Measurements from ENCODE around the gene SMAD2.
"Not testable (repeated sequence)": the region's sequence is repeated elsewhere in the genome, so short reads cannot be mapped to it uniquely, and the experiment has no call there.

Gene SMAD2

DNA sequence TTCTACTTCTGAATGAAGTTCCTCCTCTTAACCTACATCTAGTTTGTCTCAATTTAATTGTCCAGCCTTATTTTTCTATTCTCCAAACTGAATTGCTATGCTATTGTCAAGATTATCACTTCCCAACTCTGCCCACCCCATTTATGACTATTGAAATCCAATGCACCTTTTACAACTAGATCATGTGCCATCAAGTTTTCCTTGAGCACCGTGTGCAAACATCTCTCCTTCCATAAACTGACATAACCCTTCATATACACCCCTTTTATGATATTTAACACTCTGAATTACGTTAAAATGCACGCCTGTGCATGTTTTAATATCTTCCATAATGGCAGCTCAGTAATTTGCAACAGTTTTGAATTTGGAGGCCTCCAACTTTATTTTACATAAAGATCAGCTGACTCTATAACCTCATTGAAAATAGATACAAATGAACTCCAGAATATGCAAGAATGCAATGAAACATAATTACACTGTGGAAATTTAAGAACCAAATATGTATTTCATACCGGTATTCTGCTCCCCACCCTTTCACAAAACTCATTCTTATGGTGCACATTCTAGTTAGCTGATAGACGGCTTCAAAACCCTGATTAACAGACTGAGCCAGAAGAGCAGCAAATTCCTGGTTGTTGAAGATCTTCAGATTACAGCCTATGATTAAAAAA is 85.5 kb downstream of the SMAD2 start:
- DNase-seq (ENCODE audit: low read depth in 2 of 2) = no peak

DNA sequence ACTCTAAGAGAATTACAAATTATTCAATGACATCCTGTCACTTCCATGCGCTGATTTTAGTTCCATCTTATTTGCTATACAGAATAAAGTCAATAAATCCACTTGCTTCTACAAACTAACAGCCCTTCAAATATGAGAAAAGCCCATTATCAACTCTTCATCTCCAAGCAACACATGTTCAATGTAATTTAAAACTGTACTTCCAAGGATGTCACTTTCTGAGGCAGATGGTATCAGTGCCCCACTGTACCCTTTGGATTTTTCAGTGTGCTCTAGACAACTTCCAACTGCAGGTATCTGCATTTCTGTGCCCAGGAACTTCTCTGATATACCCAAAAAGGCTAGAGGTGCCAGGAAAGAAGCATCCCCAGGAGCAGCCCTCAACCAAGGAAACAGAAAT is 87.6 kb downstream of the SMAD2 start:
- DNase-seq (ENCODE audit: low read depth in 2 of 2) = no peak

DNA sequence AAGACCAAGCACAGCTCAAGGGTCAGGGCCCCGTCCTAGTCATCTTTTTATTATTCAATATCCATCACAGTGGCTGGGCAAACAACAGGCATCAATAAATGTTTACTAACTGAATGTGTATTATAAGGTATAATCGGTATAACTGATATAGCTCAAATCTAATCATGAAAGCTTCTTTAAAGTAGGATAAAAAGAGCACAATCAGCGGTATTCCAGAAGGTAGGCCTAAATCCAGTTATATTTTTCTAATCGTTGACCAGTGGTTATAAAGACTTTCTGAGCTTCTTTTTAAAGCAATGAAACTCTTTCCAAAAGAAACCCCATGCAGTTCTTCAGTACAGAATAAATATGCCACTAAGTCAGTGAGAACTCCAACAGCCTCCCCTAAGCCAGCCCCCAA is 92.1 kb downstream of the SMAD2 start:
- no peak for DNase-seq (ENCODE audit: low read depth in 2 of 2)

DNA sequence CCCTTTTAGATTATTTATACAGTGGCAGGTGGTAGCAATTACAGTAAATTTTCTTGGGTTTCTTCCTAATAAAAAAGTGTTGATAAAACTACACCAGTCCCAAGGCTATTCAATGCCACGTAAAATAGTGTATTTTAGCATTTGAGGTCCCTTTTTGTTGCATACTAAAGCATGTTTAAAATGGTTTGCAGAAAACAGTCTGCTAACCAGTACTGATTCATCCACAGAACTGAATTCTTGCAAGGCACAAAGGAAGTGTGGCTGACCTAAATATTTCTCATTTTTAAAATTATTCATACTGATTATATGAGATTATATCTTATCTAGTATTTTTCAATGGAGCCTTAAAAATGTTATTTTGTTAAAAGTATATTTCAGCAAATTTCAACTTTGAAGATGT is 98.1 kb downstream of the SMAD2 start:
- DNase-seq (ENCODE audit: low read depth in 2 of 2) = no peak

DNA sequence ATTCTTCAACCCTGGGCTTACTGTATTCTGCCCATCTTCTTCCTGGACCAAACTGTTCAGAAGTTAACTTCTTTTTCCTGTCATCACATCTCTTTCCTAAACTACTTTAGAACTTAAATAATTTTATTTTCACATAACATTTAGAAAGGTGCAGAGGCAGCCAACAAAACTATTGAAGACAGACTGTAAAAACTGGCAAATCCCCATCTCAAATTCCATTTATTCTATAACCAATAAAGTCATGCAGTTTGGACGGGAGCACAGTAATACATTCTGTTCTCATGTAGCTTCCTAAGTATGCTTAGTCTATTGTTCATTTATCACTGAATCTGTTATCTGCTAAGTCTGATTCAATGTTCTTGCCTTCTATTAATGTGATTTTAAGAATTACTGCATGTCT is 99.1 kb downstream of the SMAD2 start:
- DNase-seq (ENCODE audit: low read depth in 2 of 2) = no peak

DNA sequence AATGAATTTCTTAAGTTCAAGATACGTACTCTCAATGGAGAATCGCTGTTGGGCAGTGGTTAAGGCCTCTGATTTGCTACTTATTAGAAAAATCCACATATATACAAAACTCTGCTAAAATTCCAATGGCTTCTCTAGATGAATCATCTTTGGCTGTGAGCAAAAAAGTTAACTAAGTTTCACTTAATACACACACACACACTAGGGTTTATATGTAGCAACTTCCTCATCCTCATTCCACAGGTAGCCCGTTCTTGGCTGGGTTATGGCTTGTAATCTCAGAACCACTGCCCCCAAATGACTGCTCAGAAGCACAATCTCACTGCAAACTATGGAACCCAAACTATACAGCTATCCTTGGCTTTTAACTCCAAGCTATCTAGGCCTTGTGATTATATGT is 99.7 kb downstream of the SMAD2 start:
- DNase-seq (ENCODE audit: low read depth in 2 of 2) = no peak

DNA sequence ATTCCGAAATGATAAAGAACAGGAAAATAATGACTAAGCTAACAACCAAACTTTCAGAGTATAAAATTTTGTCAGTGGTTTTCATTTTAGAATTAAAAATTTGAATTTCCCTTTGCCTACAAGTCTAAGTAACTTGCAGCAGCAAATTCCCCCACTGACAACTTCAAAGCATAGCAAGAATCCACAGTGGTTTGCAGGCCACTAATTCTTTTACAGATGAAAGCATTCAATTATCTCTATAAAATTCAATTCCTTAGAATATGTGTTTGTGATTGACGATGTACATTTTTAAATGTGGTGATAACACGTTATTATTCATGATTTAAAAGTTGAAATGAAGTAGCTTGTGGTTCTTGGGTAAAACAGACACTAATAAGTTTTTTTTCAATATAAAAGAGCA is 100.6 kb downstream of the SMAD2 start:
- no peak for DNase-seq (ENCODE audit: low read depth in 2 of 2)

DNA sequence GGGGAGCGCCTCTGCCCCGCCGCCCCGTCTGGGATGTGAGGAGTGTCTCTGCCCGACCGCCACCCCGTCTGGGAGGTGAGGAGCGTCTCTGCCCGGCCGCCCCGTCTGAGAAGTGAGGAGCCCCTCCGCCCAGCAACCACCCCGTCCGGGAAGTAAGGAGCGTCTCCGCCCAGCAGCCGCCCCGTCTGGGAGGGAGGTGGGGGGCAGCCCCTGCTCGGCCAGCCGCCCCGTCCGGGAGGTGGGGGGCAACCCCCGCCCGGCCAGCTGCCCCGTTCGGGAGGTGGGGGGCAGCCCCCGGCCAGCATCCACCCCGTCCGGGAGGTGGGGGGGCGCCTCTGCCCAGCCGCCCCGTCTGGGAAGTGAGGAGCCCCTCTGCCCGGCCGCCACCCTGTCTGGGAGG is 102.4 kb downstream of the SMAD2 start:
- DNase-seq (ENCODE audit: low read depth in 2 of 2) = not testable (repeated sequence)

DNA sequence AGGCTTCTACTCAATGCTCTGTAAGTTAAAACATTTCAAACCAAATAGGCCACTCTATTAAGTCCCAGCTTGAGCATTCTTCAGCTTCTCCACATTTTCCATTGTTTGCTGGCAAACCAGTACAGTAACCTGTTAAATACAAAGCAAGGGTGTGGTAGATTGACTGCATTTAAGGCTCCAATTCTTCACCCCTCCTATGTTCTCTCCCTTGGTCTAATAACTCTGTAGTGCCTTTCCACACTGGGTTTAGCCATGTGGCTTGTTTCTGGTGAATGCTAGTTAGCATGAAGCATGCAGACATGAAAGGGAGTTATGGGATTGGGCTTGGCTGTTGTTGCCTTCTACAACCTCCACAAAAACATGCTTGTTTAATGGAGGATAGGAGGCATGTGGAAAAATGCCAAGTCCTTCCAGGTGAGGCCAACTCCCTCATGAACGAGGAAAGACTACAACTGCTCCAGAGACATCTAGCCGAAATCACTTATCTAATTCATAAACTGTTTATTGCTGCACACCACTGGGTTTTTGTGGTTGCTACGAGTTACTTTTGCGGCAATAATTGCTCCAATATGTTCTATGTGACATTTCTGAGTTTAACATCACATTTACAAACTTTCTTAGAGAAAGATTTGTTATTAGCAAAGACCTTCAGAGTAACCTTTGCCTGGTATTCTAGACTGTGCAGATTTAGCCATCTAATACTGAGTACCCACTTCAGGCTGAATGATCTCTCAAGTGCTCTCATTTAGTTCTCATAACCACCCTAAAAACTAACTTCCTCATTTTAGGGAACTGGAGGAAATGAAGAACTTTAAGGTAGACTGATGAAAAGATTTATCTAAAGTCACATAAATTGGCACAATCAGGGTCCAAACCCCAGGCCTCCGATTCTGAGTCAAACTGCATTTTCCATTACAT is 104.0 kb downstream of the SMAD2 start:
- DNase-seq (ENCODE audit: low read depth in 2 of 2) = no peak

DNA sequence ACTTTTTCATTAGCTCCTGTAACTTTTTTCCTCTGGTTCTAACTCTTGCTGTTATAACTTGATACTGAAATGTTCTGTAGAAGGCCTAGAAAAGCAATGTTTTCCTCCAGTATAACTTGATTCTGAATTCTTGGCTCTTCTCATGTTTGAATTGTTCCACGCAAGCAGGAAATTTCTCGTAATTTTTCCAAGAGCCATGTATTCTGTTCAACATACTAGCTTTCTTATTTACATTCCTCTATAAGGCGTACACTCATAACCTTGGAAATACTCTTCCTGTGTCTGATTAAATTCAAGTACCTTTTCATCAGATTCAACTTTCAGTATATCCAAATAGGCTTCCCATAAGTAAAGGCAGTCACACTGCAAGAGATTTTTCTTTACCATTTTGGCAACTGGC is 109.1 kb downstream of the SMAD2 start:
- no peak for DNase-seq (ENCODE audit: low read depth in 2 of 2)

DNA sequence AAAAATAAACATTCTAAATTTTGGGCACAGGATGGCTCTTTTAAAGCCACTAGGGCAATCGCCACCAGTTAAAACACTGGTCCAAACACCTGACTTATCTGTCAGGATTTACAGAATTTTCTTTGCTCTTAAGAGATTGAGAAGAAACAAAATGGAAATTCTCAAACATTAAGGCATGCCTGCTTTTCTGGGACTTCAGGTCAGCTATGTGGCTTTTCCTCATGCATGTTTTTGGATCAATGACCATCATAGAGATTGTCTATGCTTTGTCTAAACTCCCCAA is 112.7 kb downstream of the SMAD2 start:
- no peak for DNase-seq (ENCODE audit: low read depth in 2 of 2)

DNA sequence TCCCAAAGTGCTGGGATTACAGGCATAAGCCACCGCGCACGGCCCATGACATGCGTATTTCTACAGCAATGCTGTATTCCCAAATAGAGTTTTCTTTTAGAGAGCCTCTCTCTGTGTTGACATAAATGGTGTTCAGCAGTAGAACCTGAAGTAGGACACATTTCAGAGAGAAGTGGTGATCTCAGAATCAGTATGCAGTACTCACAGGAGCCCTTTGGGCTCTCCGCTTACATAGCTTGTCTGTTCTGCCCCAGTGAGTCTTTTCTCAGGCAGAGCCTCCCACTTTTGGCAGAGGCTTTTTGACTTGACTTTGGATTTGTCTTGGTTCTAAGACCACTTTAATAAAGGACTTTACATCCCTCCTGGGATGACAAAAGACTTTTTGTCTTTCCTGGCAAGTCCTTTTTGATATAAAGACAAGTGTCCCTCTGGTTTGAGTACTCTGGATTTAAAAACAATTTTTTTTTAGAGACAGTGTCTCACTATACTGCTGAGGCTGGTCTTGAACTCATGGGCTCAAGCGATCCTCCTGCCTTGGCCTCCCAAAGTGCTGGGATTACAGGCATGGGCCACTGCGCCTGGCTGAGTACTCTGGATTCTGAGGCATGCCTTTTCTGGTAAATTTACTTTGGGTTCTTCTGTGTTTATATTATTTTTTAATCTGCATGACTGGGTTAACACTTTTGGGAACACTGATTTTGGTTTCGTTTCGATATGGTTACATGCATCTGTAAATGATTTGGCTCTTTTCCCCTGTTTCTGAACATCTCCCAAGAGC is 113.3 kb downstream of the SMAD2 start:
- no peak for DNase-seq (ENCODE audit: low read depth in 2 of 2)

DNA sequence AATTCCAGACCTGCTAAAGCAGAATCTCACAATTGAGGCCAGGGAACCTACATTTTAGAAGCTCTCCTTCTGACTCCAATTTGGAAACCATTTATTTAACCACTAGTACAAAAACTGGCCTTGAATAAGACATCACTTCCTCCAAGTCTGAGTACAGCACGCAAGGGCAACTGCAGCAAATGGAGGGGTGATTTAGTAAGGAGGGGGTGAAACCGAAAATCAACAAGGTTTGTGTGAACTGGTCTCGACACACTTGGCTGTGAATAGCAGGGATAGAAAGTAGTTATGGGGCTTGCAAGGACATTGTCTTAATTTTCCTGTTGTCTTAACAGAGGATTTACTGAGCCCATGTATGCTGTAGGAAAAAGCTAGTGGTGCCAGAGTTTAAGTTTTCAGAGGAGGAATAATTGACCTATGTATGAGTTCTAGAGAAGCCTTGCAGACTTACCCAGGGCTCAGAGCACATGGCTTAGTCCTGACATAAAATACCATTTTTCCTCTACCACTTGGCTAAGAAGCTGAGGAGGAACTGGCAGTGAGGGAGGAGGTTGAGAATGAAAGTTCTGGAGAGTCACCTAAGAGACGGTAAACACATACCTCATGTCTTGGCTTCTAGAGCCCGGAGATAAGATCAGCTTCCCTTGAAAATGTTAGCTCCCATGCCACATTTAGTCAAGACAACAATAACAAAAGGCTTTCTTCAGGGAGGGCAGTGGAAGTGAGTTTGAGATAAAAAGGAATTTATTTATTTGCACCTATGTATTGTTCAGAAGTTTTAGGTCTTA is 114.8 kb downstream of the SMAD2 start:
- no peak for DNase-seq (ENCODE audit: low read depth in 2 of 2)

DNA sequence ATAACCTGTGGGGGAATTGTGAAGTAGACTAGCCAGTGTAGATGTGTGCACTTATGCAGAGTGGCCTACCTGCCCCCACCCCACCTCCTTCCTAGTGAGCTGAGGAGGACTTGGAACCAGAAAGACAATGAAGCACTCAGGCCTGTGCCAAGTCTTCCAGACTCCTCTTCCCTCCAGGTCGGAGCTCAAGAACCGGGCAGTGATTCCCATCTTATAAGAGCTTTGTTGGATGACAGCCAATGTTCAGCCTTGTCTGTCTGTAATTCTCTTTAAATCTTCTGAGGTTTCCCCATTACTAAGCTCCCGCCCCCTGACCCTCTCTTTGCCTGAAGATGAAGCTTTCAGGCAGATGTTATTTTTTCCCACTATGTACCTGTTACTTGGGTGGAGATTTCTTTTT is 121.0 kb downstream of the SMAD2 start:
- DNase-seq (ENCODE audit: low read depth in 2 of 2) = no peak

DNA sequence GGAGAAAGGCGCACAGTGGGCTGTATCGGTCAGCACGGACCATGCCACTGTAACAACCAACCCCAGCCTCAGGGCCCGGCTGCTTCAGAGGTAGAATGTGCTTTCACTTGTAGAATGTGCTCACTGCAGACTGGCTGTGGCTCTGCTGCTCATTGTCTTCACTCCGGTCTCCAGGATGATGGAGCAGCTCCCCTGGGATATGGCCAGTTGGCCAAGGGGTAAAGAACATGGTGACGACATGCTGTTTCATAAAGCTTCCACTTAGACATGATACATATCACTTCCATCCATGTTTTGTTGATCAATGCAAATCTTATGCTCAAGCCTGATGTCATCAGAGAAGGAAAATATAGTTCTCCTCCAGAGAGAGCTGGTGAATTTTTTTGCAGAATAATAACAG is 127.7 kb downstream of the SMAD2 start:
- DNase-seq (ENCODE audit: low read depth in 2 of 2) = no peak

DNA sequence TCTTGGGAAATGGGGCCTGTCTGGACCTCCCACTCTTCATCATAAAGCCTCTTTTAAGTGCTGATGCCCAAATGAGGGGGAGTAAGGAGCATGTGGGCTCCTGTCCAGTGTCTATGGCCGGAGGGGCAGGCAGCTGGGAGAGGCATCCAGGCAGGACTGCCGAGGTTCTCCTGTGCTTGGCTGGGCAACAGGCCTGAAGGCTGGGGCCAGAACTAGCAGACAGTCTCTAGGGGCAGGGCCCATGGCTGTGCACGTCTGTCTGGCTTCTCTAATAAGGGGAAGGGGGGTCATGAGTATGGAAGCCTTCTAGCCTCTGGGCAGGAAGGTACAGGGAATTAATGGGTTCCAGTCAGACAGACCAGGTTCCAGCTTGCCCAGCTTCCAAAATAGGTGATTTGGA is 128.6 kb downstream of the SMAD2 start:
- DNase-seq (ENCODE audit: low read depth in 2 of 2) = no peak

DNA sequence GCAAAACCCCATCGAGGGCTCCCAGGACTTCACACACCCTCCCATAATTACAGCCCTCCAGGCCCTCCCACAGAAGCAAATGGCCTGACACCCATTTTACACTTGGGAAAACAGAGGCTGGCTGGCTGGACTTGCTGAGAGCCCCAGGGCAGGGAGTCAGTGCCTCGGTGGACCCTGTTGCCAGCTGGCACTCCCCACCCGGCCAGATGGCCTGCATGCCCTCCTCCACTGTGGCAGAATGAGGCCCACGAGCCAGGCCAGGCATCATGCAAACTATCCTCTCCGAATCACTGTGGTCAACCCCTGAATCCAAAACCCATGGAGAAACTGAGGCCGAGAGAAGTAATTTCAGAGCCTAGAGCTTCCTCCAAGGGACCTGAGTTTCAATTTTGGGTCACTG is 129.7 kb downstream of the SMAD2 start:
- no peak for DNase-seq (ENCODE audit: low read depth in 2 of 2)

DNA sequence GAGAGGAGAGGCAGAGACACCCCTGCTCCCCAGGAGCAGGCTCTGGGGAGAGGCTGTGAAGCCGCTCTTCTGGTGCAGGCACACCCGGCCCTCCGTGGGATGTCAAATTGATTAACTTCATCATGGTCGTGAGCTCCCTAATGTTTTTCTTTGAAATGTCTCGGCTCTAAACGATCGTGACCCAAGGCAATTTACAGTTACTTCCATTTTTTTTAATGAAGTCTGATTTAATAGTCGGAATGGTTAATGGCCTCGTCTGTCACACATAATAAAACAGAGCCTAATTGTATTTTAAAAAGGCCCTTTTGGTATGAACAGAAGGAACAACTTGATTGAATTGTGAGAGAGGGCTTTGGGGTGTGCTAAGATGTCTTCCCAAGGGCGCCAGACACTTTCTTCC is 130.2 kb downstream of the SMAD2 start:
- DNase-seq (ENCODE audit: low read depth in 2 of 2) = no peak

DNA sequence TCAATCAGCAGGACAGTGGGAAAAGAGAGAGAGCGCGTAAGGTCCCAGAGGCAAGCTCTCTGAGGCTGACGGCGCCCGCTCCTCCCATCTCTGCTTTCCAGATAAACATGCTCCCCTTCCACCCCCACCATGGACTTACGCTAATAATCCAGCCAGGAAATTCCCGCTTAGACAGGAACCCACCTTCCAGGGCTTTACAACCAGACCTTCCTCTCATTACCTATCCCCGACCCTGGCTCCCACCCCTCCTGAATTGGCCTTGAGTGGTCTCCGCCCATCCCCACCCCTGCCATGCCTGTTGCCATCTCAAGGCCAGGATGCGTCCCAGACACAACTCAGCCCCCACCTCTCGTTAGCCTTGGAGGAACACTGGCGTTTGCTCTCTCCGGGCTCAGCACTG is 131.1 kb downstream of the SMAD2 start:
- DNase-seq (ENCODE audit: low read depth in 2 of 2) = no peak

DNA sequence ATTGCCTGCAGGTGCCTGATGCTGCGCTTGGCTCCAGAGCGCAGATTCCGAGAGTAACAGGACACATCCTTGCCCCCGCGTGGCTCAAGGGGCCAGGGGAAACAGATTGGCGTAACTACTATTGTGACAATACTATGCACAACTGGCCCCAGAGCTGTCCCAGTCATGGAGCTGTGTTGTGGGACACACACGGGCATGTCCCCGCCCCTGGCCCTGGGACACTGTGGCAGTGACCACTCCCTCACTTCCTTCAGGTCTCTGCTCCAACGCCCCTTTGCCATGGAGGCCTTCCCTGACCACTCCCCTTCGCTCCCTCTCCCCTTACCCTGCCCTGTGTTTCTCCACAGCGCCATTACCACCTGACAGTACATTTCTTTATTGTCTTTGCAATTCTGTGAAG is 132.1 kb downstream of the SMAD2 start:
- DNase-seq (ENCODE audit: low read depth in 2 of 2) = no peak

DNA sequence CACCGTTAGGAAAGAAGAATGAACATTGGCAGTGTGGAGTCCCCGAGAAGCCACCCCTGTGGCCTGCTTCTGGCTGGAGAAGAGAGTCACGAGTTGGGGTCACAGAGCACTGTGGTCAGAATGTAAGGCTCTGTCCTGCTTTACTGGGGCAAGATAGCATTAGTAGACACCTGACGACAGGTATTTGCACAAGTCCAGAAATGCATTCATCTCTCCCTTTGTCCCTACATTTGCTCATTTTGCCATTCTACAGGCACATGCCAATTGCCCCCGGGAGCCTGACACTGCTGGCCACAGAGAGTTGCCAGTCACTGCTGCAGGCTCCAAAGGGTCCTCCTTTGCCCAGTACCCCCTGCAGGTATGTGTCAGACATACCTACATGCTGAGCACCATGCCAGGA is 133.3 kb downstream of the SMAD2 start:
- no peak for DNase-seq (ENCODE audit: low read depth in 2 of 2)

DNA sequence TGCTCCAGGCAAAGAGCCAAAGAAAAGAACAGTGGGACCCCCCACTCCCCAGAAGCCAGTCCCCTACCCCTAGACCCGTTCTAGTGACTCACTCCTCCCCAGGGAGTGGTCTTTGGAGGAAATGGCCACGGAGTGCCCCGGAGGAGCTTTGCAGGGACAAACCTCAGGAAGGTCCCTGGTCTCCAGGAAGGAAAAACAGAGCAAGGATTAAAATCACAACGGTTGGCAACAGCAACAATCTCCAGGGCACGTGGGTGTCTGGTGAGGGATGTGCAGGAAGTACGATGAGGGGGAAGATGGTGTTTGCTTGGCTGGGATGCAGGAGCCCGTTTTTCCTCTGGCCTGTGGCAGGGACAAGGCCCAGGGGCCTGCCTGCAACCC is 135.0 kb downstream of the SMAD2 start:
- DNase-seq (ENCODE audit: low read depth in 2 of 2) = no peak

All from stimulated activated CD4-positive, alpha-beta T cell treated with anti-CD3 and anti-CD28 coated beads, Interleukin-15, amount 100 ng/mL, for 48 hours (primary cell).